ENCODE measurements around the gene ADIPOR2.
"Not testable (repeated sequence)": the region's sequence is repeated elsewhere in the genome, so short reads cannot be mapped to it uniquely, and the experiment has no call there.

The ADIPOR2 gene

GRCh38 chr12:1706632-1706980 is 15.7 kb downstream of the ADIPOR2 start:
- no peak for TF ChIP-seq CTCF (IDR thresholded peaks at IDR 0.05)
- Histone ChIP-seq H3K4me1 (peaks cover 10% of the 10 kb centered on the region), H3K9ac (no peak overlapping the region), H3K36me3 (ENCODE audit: control insufficient read depth, insufficient read depth, low read length) (no peaks in the 10 kb centered on the region), H3K9me3 (ENCODE audit: control insufficient read depth, low read length) (no peaks in the 10 kb centered on the region), H2AFZ (no peak overlapping the region), H3K27ac (no peak overlapping the region), H3K4me3 (ENCODE audit: low read depth, low read length) (no peak overlapping the region), H3K27me3 (ENCODE audit: control insufficient read depth, insufficient read depth, low read length) (no peaks in the 10 kb centered on the region), H3K4me2 (ENCODE audit: low read length) (no peak overlapping the region), H3K79me2 (peaks cover 53% of the 10 kb centered on the region)

GRCh38 chr12:1707051-1707450 is 16.2 kb downstream of the ADIPOR2 start:
- H3K36me3 ChIP-seq (ENCODE audit: control insufficient read depth, insufficient read depth, low read length), result no peaks in the 10 kb centered on the region
- no peak overlapping the region for H3K27ac ChIP-seq
- no peak overlapping the region for H3K4me2 ChIP-seq (ENCODE audit: low read length)
- no peak overlapping the region for H3K4me3 ChIP-seq (ENCODE audit: low read depth, low read length)
- H3K9me3 ChIP-seq (ENCODE audit: control insufficient read depth, low read length), result no peaks in the 10 kb centered on the region
- no peaks in the 10 kb centered on the region for H3K27me3 ChIP-seq (ENCODE audit: control insufficient read depth, insufficient read depth, low read length)
- H3K4me1 ChIP-seq, result peaks cover 10% of the 10 kb centered on the region
- H2AFZ ChIP-seq, result no peak overlapping the region
- peaks cover 52% of the 10 kb centered on the region for H3K79me2 ChIP-seq
- TF ChIP-seq CTCF (IDR thresholded peaks at IDR 0.05), result no peak
- H3K9ac ChIP-seq, result no peak overlapping the region

GRCh38 chr12:1709968-1710367 is 19.1 kb downstream of the ADIPOR2 start:
- H3K4me3 ChIP-seq (ENCODE audit: low read depth, low read length); H3K4me1 ChIP-seq; H2AFZ ChIP-seq; H3K9ac ChIP-seq; H3K27ac ChIP-seq; H3K4me2 ChIP-seq (ENCODE audit: low read length); H3K27me3 ChIP-seq (ENCODE audit: control insufficient read depth, insufficient read depth, low read length); H3K36me3 ChIP-seq (ENCODE audit: control insufficient read depth, insufficient read depth, low read length); H3K9me3 ChIP-seq (ENCODE audit: control insufficient read depth, low read length): not testable (repeated sequence)
- H3K79me2 ChIP-seq, result peaks cover 76% of the 10 kb centered on the region

- not testable (repeated sequence) for H3K4me2 ChIP-seq (ENCODE audit: low read length)
Measured at GRCh38 chr12:1710870-1711269, 20.0 kb downstream of the ADIPOR2 start.

GRCh38 chr12:1711536-1712211 is 20.8 kb downstream of the ADIPOR2 start:
- not testable (repeated sequence) for H3K4me2 ChIP-seq (ENCODE audit: low read length); H3K36me3 ChIP-seq (ENCODE audit: control insufficient read depth, insufficient read depth, low read length); H3K9me3 ChIP-seq (ENCODE audit: control insufficient read depth, low read length); H2AFZ ChIP-seq; H3K27ac ChIP-seq; H3K27me3 ChIP-seq (ENCODE audit: control insufficient read depth, insufficient read depth, low read length); H3K4me3 ChIP-seq (ENCODE audit: low read depth, low read length); H3K4me1 ChIP-seq; H3K9ac ChIP-seq
- H3K79me2 ChIP-seq, result peaks cover 82% of the 10 kb centered on the region

More at GRCh38 chr12:1710870-1711269, 20.0 kb downstream of the ADIPOR2 start:
- not testable (repeated sequence) for H3K4me1 ChIP-seq; H3K9ac ChIP-seq; H3K4me3 ChIP-seq (ENCODE audit: low read depth, low read length); H3K36me3 ChIP-seq (ENCODE audit: control insufficient read depth, insufficient read depth, low read length); H3K9me3 ChIP-seq (ENCODE audit: control insufficient read depth, low read length); H3K27me3 ChIP-seq (ENCODE audit: control insufficient read depth, insufficient read depth, low read length); H3K27ac ChIP-seq; H2AFZ ChIP-seq
- peaks cover 85% of the 10 kb centered on the region for H3K79me2 ChIP-seq

GRCh38 chr12:1712305-1712704 is 21.4 kb downstream of the ADIPOR2 start:
- H3K27me3 ChIP-seq (ENCODE audit: control insufficient read depth, insufficient read depth, low read length); H3K9me3 ChIP-seq (ENCODE audit: control insufficient read depth, low read length); H3K4me3 ChIP-seq (ENCODE audit: low read depth, low read length); H3K36me3 ChIP-seq (ENCODE audit: control insufficient read depth, insufficient read depth, low read length); H3K27ac ChIP-seq; H3K4me1 ChIP-seq; H3K9ac ChIP-seq; H3K4me2 ChIP-seq (ENCODE audit: low read length); H2AFZ ChIP-seq: not testable (repeated sequence)
- peaks cover 77% of the 10 kb centered on the region for H3K79me2 ChIP-seq

- H3K9ac ChIP-seq; H3K27ac ChIP-seq; H3K36me3 ChIP-seq (ENCODE audit: control insufficient read depth, insufficient read depth, low read length); H3K4me1 ChIP-seq; H3K9me3 ChIP-seq (ENCODE audit: control insufficient read depth, low read length); H3K27me3 ChIP-seq (ENCODE audit: control insufficient read depth, insufficient read depth, low read length); H3K4me2 ChIP-seq (ENCODE audit: low read length); H3K4me3 ChIP-seq (ENCODE audit: low read depth, low read length); H2AFZ ChIP-seq: not testable (repeated sequence)
- H3K79me2 ChIP-seq, result peaks cover 74% of the 10 kb centered on the region
Measured at GRCh38 chr12:1712852-1713251, 22.0 kb downstream of the ADIPOR2 start.

GRCh38 chr12:1713783-1714348 is 23.0 kb downstream of the ADIPOR2 start:
- H3K4me1 ChIP-seq, H3K27ac ChIP-seq: not testable (repeated sequence)

GRCh38 chr12:1715459-1715858 is 24.6 kb downstream of the ADIPOR2 start:
- H3K36me3 ChIP-seq (ENCODE audit: control insufficient read depth, insufficient read depth, low read length); H3K27me3 ChIP-seq (ENCODE audit: control insufficient read depth, insufficient read depth, low read length); H3K9me3 ChIP-seq (ENCODE audit: control insufficient read depth, low read length); H3K9ac ChIP-seq; H3K4me2 ChIP-seq (ENCODE audit: low read length); H3K27ac ChIP-seq; H3K4me3 ChIP-seq (ENCODE audit: low read depth, low read length); H3K4me1 ChIP-seq; H2AFZ ChIP-seq: not testable (repeated sequence)
- peaks cover 58% of the 10 kb centered on the region for H3K79me2 ChIP-seq

More at GRCh38 chr12:1713783-1714348, 23.0 kb downstream of the ADIPOR2 start:
- H2AFZ ChIP-seq; H3K9ac ChIP-seq; H3K4me3 ChIP-seq (ENCODE audit: low read depth, low read length); H3K36me3 ChIP-seq (ENCODE audit: control insufficient read depth, insufficient read depth, low read length); H3K27me3 ChIP-seq (ENCODE audit: control insufficient read depth, insufficient read depth, low read length); H3K9me3 ChIP-seq (ENCODE audit: control insufficient read depth, low read length); H3K4me2 ChIP-seq (ENCODE audit: low read length): not testable (repeated sequence)
- H3K79me2 ChIP-seq, result peaks cover 71% of the 10 kb centered on the region
